Loucy (cell line): ENCODE data around the gene TSPAN17.
A peak's percentile ranks its signal among the peaks of the same experiment; 100 is the strongest.

Experiments used
- H2AFZ ChIP-seq: fragments of 200-600 bp; sonication (generic); 2 replicates; pipeline ENCODE4 v1.6.0; 2016; ENCODE audit warnings: antibody characterized with exemption, mild to moderate bottlenecking, low read length, moderate library complexity
- H3F3A ChIP-seq: fragments of 200-600 bp; 2 replicates; pipeline ENCODE4 v1.6.0; 2016; ENCODE audit warnings: antibody characterized with exemption, low read depth, mild to moderate bottlenecking
- H3K27me3 ChIP-seq: fragments of 200-600 bp; sonication (generic); 2 replicates; pipeline ENCODE4 v1.6.1; 2014; ENCODE audit warnings: low read length, mild to moderate bottlenecking; ENCODE audit not compliant: insufficient read depth, poor library complexity, severe bottlenecking
- H3K36me3 ChIP-seq: fragments of 200-600 bp; sonication (generic); 2 replicates; pipeline ENCODE4 v1.6.1; 2016; ENCODE audit warnings: low read length; ENCODE audit not compliant: insufficient read depth
- H3K4me1 ChIP-seq: fragments of 200-600 bp; sonication (generic); 2 replicates; pipeline ENCODE4 v1.5.1; 2014; ENCODE audit warnings: low read length, mild to moderate bottlenecking; ENCODE audit not compliant: insufficient read depth, poor library complexity, severe bottlenecking
- H3K4me2 ChIP-seq: fragments of 200-600 bp; sonication (generic); 2 replicates; pipeline ENCODE4 v1.6.0; 2014; ENCODE audit warnings: antibody characterized with exemption, low read length, low read depth, mild to moderate bottlenecking; ENCODE audit not compliant: poor library complexity, severe bottlenecking
- H3K4me3 ChIP-seq: fragments of 200-600 bp; sonication (generic); 2 replicates; pipeline ENCODE4 v1.5.1; 2014; ENCODE audit warnings: low read length, mild to moderate bottlenecking, mixed read lengths; ENCODE audit not compliant: poor library complexity, severe bottlenecking
- H3K79me2 ChIP-seq: fragments of 200-600 bp; sonication (generic); 2 replicates; pipeline ENCODE4 v1.6.1; 2014; ENCODE audit warnings: low read length; ENCODE audit not compliant: insufficient read depth
- H3K9ac ChIP-seq: fragments of 200-600 bp; sonication (generic); 2 replicates; pipeline ENCODE4 v1.6.0; 2014; ENCODE audit warnings: mild to moderate bottlenecking, low read depth, low read length, moderate library complexity; ENCODE audit not compliant: poor library complexity, severe bottlenecking
- H3K9me2 ChIP-seq: fragments of 200-600 bp; sonication (generic); replicated peaks from 2 replicates; pipeline ENCODE4 v1.6.1; 2016; ENCODE audit warnings: low read depth, low read length, mixed read lengths
- H3K9me3 ChIP-seq: fragments of 200-600 bp; sonication (generic); 2 replicates; pipeline ENCODE4 v1.6.1; 2014; ENCODE audit warnings: mild to moderate bottlenecking, antibody characterized with exemption, low read length, low read depth; ENCODE audit not compliant: insufficient read depth
- H4K20me1 ChIP-seq: fragments of 200-600 bp; sonication (generic); 2 replicates; pipeline ENCODE4 v1.6.0; 2014; ENCODE audit warnings: antibody characterized with exemption, low read length, mild to moderate bottlenecking; ENCODE audit not compliant: insufficient read depth, poor library complexity, severe bottlenecking
- CTCF ChIP-seq: fragments of 200-600 bp; sonication (generic); conservative IDR thresholded peaks from 2 replicates; pipeline ENCODE4 v1.5.1; 2014; ENCODE audit warnings: mild to moderate bottlenecking, antibody characterized with exemption, low read length
- EZH2phosphoT487 ChIP-seq: fragments of 200-600 bp; IDR thresholded peaks from 2 replicates; pipeline ENCODE4 v1.6.1; 2018; ENCODE audit warnings: antibody characterized with exemption, mild to moderate bottlenecking, moderate library complexity, borderline replicate concordance

Gene TSPAN17

GRCh38 chr5:176676361-176676824, 29.1 kb downstream of the TSPAN17 start:
- Histone ChIP-seq H3K4me2 (peak overlapping the region; percentile 64), H3K9me2 (no peaks in the 10 kb centered on the region), H3K27me3 (no peaks in the 10 kb centered on the region), H3F3A (no peaks in the 10 kb centered on the region), H3K79me2 (no peaks in the 10 kb centered on the region), H2AFZ (no peak overlapping the region), H3K4me1 (peaks cover 12% of the 10 kb centered on the region), H4K20me1 (no peaks in the 10 kb centered on the region), H3K36me3 (no peaks in the 10 kb centered on the region), H3K9ac (peak overlapping the region; percentile 43), H3K9me3 (no peaks in the 10 kb centered on the region), H3K4me3 (peak overlapping the region; percentile 3)
- TF ChIP-seq CTCF (no peak), EZH2phosphoT487 (no peak)

- Histone ChIP-seq H2AFZ (no peak overlapping the region), H3K9me3 (no peaks in the 10 kb centered on the region), H3K9me2 (no peaks in the 10 kb centered on the region), H4K20me1 (no peaks in the 10 kb centered on the region), H3K9ac (peak overlapping the region; percentile 43), H3K4me1 (peaks cover 12% of the 10 kb centered on the region), H3K36me3 (no peaks in the 10 kb centered on the region), H3K27me3 (no peaks in the 10 kb centered on the region), H3K4me3 (no peak overlapping the region), H3K79me2 (no peaks in the 10 kb centered on the region), H3F3A (no peaks in the 10 kb centered on the region), H3K4me2 (peak overlapping the region; percentile 64)
- TF ChIP-seq CTCF, result no peak
- no peak for TF ChIP-seq EZH2phosphoT487
These were observed 30.1 kb downstream of the TSPAN17 start for GRCh38 chr5:176677209-176677939.

- no peak overlapping the region for H3K4me3 ChIP-seq
- H3K9me3 ChIP-seq, result no peaks in the 10 kb centered on the region
- no peak overlapping the region for H3K4me2 ChIP-seq
- no peak for TF ChIP-seq EZH2phosphoT487
- TF ChIP-seq CTCF, result no peak
- peaks cover 12% of the 10 kb centered on the region for H3K4me1 ChIP-seq
- H2AFZ ChIP-seq, result no peak overlapping the region
- H3K79me2 ChIP-seq, result no peaks in the 10 kb centered on the region
- H3F3A ChIP-seq, result no peaks in the 10 kb centered on the region
- H3K9ac ChIP-seq, result no peak overlapping the region
- no peaks in the 10 kb centered on the region for H3K36me3 ChIP-seq
- H4K20me1 ChIP-seq, result no peaks in the 10 kb centered on the region
- no peaks in the 10 kb centered on the region for H3K27me3 ChIP-seq
- no peaks in the 10 kb centered on the region for H3K9me2 ChIP-seq
These were observed 31.3 kb downstream of the TSPAN17 start for GRCh38 chr5:176678584-176678983.
